Panc1 (cell line): ENCODE data around the gene MLLT10. TPM values are rescaled to one million over a fixed set of nuclear protein-coding genes. Genes with fewer than 3 reads are reported as not detected.

ENCODE experiments used
- ATAC-seq: fragments of 200-7000 bp; cut with Tn5 transposase; 2 replicates; pipeline ENCODE4 v1.9.1; 2020; ENCODE audit warnings: mild to moderate bottlenecking, moderate library complexity
- BruUV-seq: library from RNA; stranded (reverse); fragments of 400-500 nt; replicated peaks from 2 replicates; lab custom pipeline; 2021; lab: Mats Ljungman, UMichigan
- CTCF ChIA-PET: fragments of 300-600 bp; sonication (Branson Sonifier 250); formaldehyde crosslinking; loops from one replicate; lab custom pipeline; 2022; ENCODE audit warnings: antibody characterized with exemption; lab: Charles Lee
- POLR2A ChIA-PET: fragments of 300-600 bp; sonication (Branson Sonifier 250); formaldehyde crosslinking; loops from one replicate; lab custom pipeline; 2022; ENCODE audit warnings: antibody characterized with exemption; lab: Charles Lee
- DNase-seq: peaks from one replicate; pipeline ENCODE4 v3.0.0-alpha.2; 2010; ENCODE audit warnings: low read depth, low spot score
- H3K27ac ChIP-seq: 2 replicates; pipeline ENCODE4 v1.5.1; 2011; ENCODE audit warnings: mild to moderate bottlenecking, low read length, inconsistent platforms
- H3K27me3 ChIP-seq: fragments of 200-500 bp; sonication (Bioruptor generic); 2 replicates; pipeline ENCODE4 v1.6.0; 2014; ENCODE audit warnings: low read length, inconsistent platforms; ENCODE audit not compliant: control insufficient read depth, insufficient read depth
- H3K36me3 ChIP-seq: fragments of 200-500 bp; sonication (Bioruptor generic); 2 replicates; pipeline ENCODE4 v1.5.1; 2014; ENCODE audit warnings: inconsistent platforms, mild to moderate bottlenecking, low read length, moderate library complexity; ENCODE audit not compliant: control insufficient read depth, insufficient read depth
- H3K4me1 ChIP-seq: 2 replicates; pipeline ENCODE4 v1.5.1; 2011; ENCODE audit warnings: inconsistent platforms, mild to moderate bottlenecking, low read length, moderate library complexity; ENCODE audit not compliant: control insufficient read depth, insufficient read depth
- H3K4me3 ChIP-seq, 2 experiments: 2 replicates each; pipeline ENCODE4 v1.5.1; 2011 to 2012; ENCODE audit warnings: low read depth in 2 of 2, low read length in 2 of 2, mild to moderate bottlenecking in 2 of 2, inconsistent platforms in 1 of 2, moderate library complexity in 1 of 2
- H3K9me3 ChIP-seq: fragments of 200-500 bp; sonication (Bioruptor generic); 2 replicates; pipeline ENCODE4 v1.5.1; 2014; ENCODE audit warnings: low read depth, mild to moderate bottlenecking, inconsistent platforms, low read length, moderate library complexity; ENCODE audit not compliant: control insufficient read depth, insufficient read depth
- CTCF ChIP-seq: fragments of 450-650 bp; IDR thresholded peaks from 2 replicates; pipeline ENCODE4 v1.5.1; 2017; ENCODE audit warnings: mild to moderate bottlenecking
- POLR2AphosphoS5 ChIP-seq: IDR thresholded peaks from 2 replicates; pipeline ENCODE4 v1.6.1; 2012; ENCODE audit warnings: mild to moderate bottlenecking, low read depth, low read length, moderate library complexity
- SIN3A ChIP-seq: IDR thresholded peaks from 2 replicates; pipeline ENCODE4 v1.6.1; 2012; ENCODE audit warnings: low read depth, mild to moderate bottlenecking, low read length, moderate library complexity, borderline replicate concordance; ENCODE audit not compliant: insufficient read depth
- TCF7L2 ChIP-seq: IDR thresholded peaks from 2 replicates; pipeline ENCODE4 v1.6.1; 2011; ENCODE audit warnings: mild to moderate bottlenecking, low read depth, low read length, inconsistent platforms
- in situ Hi-C: cut with HindIII; loops from 2 replicates; pipeline ENCODE4 v1.10.0; 2016; ENCODE audit warnings: low sequenced_read_pairs, low pct_unique_long_range_greater_than_20kb
- intact Hi-C: fragments of 100-400 bp; cut with micrococcal nuclease; formaldehyde crosslinking; loops from one replicate; pipeline ENCODE4 v1.10.0; 2022; ENCODE audit not compliant: unreplicated experiment
- total RNA-seq: library from RNA; stranded (reverse); gene quantifications from one replicate; pipeline ENCODE4 v1.2.1, GENCODE V29; 2021; ENCODE audit not compliant: unreplicated experiment
- TF ChIP-seq, protein P1 (sequence below), 2 experiments: IDR thresholded peaks; 2 replicates each; pipeline ENCODE4 v1.6.1; 2011 to 2012; ENCODE audit warnings: low read depth in 2 of 2, control low read depth in 1 of 2, low read length in 1 of 2, mild to moderate bottlenecking in 1 of 2, moderate library complexity in 1 of 2; ENCODE audit not compliant: insufficient read depth in 1 of 2

MLLT10 gene
- total RNA-seq, 1 experiment from 2014 or later = 33.4 TPM

GRCh38 chr10:21604651-21605050 lies 70.6 kb downstream of the MLLT10 start:
- ChIA-PET POLR2A (interaction anchor here (0.7 kb wide), 2 partner anchors 39 to 127 kb away, joined by 4 to 9 read pairs; no protein-coding TSS in a partner anchor), CTCF (no interaction called here)
- BruUV-seq = no TSS peak
- intact Hi-C loops (no loop called here), in situ Hi-C loops (no loop called here)
- H3K36me3 ChIP-seq = no peaks in the 10 kb centered on the region
- H3K4me1 ChIP-seq = no peaks in the 10 kb centered on the region
- no peaks in the 10 kb centered on the region for H3K27me3 ChIP-seq
- no peak for ATAC-seq
- H3K4me3 ChIP-seq = no peak overlapping the region
- DNase-seq = no peak
- H3K9me3 ChIP-seq = no peaks in the 10 kb centered on the region
- TF ChIP-seq POLR2AphosphoS5 (no peak), TCF7L2 (no peak), CTCF (no peak), SIN3A (no peak)
- TF ChIP-seq, protein P1, sequence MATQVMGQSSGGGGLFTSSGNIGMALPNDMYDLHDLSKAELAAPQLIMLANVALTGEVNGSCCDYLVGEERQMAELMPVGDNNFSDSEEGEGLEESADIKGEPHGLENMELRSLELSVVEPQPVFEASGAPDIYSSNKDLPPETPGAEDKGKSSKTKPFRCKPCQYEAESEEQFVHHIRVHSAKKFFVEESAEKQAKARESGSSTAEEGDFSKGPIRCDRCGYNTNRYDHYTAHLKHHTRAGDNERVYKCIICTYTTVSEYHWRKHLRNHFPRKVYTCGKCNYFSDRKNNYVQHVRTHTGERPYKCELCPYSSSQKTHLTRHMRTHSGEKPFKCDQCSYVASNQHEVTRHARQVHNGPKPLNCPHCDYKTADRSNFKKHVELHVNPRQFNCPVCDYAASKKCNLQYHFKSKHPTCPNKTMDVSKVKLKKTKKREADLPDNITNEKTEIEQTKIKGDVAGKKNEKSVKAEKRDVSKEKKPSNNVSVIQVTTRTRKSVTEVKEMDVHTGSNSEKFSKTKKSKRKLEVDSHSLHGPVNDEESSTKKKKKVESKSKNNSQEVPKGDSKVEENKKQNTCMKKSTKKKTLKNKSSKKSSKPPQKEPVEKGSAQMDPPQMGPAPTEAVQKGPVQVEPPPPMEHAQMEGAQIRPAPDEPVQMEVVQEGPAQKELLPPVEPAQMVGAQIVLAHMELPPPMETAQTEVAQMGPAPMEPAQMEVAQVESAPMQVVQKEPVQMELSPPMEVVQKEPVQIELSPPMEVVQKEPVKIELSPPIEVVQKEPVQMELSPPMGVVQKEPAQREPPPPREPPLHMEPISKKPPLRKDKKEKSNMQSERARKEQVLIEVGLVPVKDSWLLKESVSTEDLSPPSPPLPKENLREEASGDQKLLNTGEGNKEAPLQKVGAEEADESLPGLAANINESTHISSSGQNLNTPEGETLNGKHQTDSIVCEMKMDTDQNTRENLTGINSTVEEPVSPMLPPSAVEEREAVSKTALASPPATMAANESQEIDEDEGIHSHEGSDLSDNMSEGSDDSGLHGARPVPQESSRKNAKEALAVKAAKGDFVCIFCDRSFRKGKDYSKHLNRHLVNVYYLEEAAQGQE (IDR thresholded peaks at IDR 0.05; ENCODE audit: insufficient read depth in 1 of 2, low read depth in 2 of 2, low read length in 1 of 2) = no peak
- no peak overlapping the region for H3K27ac ChIP-seq

DNA sequence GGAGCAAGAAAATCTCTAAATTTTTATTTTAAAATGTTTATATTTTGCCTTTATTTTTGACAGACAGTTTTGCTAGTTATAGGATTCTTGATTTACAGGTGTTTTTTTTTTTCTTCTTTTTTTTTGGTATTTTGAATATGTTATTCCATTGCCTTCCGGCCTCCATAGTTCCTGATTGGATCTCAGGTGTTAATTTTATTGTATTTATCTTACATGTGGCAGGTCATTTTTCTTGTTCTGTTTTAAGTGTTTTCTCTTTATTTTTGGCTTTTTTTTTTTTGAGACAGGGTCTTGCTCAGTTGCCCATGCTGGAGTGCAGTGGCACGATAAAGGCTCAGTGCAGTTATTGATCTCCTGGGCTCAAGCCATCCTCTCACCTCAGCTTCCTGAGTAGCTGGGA lies 73.9 kb downstream of the MLLT10 start:
- CTCF ChIA-PET = no interaction called here
- in situ Hi-C loops (no loop called here), intact Hi-C loops (no loop called here)
- TF ChIP-seq, protein P1 (IDR thresholded peaks at IDR 0.05; ENCODE audit: insufficient read depth in 1 of 2, low read depth in 2 of 2, low read length in 1 of 2) = no peak
- TF ChIP-seq TCF7L2 = no peak
- no peak for TF ChIP-seq POLR2AphosphoS5
- TF ChIP-seq SIN3A = no peak
- no peak for TF ChIP-seq CTCF
- POLR2A ChIA-PET = no interaction called here
- H3K27me3 ChIP-seq = no peaks in the 10 kb centered on the region
- BruUV-seq = no TSS peak
- no peaks in the 10 kb centered on the region for H3K9me3 ChIP-seq
- H3K27ac ChIP-seq = no peak overlapping the region
- no peak for DNase-seq
- no peaks in the 10 kb centered on the region; the same call in 1 of the 2 replicates for H3K36me3 ChIP-seq
- H3K4me1 ChIP-seq = no peaks in the 10 kb centered on the region
- no peak for ATAC-seq
- H3K4me3 ChIP-seq = no peak overlapping the region
